HG02870 (cell line): ENCODE measurements around the gene ATAD3B.
"Not testable (repeated sequence)": the region's sequence is repeated elsewhere in the genome, so short reads cannot be mapped to it uniquely, and the experiment has no call there.

ENCODE experiments used
- ATAC-seq: cut with Tn5 transposase; IDR thresholded peaks from one replicate; pipeline ENCODE4 v1.9.1; 2021; ENCODE audit warnings: mild to moderate bottlenecking, moderate library complexity; ENCODE audit not compliant: unreplicated experiment

The ATAD3B gene

DNA sequence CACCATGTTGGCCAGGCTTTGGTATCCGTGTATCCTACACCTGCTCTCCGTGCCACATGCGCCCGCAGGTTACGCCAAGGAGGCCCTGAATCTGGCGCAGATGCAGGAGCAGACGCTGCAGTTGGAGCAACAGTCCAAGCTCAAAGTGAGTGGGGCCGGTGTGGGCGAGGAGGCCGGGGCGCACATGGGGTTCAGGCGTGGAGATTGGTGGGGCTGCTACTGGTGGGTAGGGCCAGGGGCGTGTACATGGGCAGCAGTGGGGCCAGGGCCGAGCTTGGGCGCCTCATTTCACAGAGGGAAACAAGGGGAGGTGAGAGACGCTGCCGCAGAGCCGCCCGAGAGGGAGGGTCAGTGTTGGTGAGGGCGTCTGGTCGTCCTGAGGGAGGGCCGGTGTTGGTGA, 5.6 kb downstream of the ATAD3B start:
- ATAC-seq = no peak

DNA sequence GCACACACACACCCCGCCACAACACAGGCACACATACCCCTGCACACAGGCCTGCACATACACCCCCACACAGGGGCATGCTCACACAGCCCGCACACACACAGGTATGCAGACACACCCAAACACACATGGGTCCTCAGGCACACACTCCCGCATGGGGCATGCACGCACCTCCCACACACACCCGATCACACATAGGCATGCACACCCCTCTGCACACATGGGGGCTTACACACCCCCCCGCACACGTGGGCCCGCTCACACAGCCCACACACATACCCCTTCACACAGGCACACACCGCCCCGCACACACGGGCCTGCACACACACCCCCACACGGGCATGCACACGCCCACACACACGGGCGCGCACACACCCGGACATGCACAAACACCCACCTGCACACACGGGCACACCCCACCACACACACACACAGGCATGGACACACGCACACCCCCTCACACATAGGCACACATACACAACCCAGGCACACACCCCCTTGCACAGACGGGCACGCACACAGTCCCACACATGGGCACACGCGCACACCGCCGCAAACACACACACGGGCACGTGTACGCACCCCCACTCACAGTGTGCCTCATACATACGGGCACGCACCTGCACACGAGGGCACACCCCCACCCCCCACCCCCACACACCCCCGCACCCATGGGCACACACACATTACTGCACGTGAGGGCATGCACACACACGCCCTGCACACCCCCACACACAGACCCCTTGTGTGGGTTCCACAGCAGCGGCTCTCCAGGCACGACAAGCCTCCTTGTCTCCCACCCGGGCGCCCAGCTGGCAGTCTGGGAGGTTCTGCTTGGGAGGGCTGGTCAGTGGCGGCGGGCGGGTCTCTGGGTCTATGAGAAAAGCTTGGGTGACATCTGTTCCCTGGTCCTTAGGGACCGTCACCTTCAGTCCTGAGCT, 8.3 kb downstream of the ATAD3B start:
- ATAC-seq = no peak

DNA sequence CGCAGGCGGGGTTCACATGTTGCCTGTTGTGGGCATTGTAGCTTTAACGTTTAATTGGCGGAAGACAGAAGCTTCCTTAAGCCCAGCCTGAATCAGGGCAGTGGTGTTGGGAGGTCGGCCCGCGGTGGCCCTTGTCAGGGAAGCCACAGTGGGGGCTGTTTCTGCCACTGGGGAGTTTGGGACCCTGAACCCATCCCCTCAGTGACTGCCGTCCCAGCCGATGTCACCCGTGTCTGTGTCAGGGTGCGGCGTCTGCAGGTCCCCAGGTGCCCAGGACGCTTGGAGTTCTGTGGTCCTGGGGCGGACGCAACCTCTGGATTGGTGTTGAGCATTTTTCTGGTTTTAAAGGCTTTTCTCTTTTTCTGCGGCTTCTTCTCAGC, 8.9 kb downstream of the ATAD3B start:
- not testable (repeated sequence) for ATAC-seq

DNA sequence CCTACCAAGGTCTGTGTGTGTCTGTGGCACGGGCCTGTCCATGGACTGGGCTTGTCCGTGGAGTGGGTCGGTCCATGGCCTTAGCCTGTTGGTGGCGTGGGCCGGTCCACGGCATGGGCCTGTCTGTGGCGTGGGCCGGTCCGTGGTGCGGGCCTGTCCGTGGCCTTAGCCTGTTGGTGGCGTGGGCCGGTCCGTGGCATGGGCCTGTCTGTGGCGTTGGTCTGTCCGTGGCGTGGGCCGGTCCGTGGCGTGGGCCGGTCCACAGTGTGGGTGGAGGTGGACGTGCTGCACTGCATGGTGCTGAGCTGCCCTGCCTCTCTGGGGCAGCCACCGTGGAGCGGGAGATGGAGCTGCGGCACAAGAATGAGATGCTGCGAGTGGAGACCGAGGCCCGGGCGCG, 10.2 kb downstream of the ATAD3B start:
- ATAC-seq = not testable (repeated sequence)

DNA sequence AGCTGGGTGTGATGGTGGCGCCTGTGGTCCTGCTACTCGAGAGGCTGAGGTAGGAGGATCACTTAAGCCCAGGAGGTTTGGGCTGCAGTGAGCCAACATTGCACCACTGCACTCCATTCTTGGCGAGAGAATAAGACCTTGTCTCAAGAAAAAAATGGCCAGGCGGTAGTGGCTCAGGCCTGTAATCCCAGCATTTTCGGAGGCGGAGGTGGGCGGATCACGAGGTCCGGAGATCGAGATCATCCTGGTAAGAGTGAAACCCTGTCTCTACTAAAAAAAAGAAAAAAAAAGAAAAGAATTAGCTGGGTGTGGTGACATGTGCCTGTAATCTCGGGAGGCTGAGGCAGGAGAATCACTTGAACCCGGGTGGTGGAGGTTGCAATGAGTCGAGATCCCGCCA, 11.3 kb downstream of the ATAD3B start:
- ATAC-seq = no peak

DNA sequence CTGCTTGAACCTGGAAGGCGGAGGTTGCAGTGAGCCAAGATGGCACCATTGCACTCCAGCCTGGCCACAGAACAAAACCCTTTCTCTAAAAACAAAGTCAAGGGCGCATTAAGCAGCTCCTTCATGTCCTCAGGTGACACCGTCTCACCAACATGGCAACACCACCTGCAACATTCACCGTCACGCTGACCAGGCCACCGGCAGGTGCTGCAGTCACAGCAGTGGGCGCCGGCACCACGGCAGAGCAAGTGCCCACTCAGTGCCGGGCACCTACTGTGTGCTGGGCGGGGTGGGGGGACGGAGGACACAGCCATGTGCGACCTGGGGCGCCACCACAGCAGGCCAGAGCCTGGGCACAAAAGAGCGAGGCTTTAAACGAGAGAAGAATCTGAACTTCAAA, 12.1 kb downstream of the ATAD3B start:
- ATAC-seq = no peak

DNA sequence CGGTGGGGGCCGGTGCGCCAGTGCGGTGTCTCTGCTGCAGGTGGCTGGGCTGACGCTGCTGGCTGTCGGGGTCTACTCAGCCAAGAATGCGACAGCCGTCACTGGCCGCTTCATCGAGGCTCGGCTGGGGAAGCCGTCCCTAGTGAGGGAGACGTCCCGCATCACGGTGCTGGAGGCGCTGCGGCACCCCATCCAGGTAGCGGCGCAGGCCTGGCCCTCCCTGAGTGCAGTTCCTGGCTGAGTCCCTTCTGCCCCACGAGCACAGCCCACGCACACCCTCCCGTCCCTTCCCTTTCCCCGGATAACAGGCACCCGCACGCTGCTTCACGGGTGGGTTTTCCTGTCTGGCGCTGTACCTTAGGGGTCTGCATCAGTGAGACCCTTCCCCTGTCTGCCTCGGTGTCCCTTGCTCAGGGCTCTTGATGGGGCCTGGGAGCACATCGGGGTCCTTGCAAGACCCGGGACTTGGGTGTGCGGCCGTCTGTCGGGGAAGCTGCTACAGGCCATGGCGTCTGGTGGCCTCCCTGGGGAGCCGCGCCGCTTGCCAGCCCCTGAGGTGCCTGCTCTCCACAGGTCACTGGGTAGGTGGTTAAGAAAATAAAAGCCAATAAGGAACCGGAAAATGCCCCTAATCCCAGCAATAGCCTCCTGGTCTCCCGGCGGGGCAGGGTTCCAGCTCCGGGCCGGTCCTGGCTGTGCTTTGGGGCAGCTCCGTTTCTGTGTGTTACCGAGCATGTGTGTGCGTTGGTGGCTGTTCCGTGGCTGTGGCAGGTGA, 13.6 kb downstream of the ATAD3B start:
- not testable (repeated sequence) for ATAC-seq

DNA sequence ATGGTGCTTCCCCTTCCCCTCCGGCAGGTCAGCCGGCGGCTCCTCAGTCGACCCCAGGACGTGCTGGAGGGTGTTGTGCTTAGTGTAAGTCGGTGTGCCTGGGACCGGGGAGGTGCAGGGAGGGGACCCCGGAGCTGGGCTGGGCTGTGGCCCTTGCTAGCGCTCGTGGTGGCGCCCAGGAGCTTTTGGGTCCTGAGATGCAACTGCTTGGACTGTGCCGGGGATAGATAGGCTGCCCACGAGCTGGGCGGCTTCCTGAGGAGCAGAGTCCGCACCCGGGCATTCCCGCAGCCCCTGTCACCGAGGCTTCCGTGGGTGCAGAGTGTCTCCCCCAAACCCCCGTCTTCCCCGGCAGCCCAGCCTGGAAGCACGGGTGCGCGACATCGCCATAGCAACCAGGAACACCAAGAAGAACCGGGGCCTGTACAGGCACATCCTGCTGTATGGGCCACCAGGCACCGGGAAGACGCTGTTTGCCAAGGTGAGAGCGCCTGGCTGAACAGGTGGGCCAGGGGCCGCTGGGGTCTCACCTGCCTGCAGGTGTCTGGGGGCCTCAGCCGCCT, 14.3 kb downstream of the ATAD3B start:
- ATAC-seq = not testable (repeated sequence)

DNA sequence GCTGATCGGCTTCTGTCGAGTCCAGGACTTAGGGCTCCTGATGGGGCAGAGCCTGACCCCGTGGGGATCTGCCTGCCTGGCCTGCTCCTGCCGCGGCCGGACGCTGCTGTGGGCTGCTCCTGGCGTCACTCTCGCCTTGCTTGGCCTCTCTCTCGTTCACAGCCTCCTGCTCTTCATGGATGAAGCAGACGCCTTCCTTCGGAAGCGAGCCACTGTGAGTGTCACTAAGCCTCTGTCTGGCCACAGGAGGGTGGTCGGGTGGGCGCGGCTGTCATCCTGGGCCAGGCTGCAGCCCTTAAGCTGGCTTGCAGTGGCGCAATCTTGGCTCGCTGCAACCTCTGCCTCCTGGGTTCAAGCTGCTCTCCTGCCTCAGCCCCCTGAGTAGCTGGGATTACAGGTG, 16.1 kb downstream of the ATAD3B start:
- ATAC-seq = no peak

DNA sequence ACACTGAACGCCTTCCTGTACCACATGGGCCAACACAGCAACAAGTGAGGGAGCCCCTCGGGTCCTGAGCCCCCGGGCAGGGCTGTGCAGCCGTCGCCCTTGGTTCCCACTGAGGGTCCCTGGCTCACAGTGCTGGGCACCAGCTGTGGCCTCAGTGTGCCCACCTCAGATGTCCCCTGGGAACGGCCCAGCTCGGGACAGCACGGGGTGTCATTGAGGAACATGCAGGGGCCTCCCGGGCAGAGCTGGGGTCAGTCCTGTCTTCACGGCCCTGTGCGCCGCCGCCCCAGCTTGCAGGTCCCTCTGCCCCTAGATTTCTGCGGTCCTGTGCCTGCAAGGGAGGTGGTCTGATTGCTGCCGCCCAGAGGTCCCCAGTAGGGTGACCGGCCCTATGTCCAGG, 17.7 kb downstream of the ATAD3B start:
- ATAC-seq = no peak

DNA sequence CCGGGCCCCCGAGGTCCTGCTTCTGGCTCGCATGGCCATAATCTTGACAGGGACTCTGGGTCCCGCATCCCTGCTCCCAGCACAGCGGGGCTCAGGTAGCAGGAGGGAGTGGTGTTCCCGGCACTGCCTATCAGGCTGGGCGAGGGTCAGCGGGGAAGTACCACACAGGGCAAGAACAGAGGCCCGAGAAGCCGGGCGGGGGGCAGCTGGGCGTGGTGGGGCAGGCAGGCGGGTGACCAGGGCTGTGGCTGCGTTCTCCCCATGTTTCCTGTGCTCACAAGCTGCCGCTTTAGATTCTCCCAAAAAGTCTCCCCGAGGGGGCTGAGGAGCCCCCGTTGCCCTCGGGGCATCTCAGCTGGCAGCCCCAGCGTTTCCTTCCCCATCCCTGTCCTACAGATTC, 18.3 kb downstream of the ATAD3B start:
- no peak for ATAC-seq

DNA sequence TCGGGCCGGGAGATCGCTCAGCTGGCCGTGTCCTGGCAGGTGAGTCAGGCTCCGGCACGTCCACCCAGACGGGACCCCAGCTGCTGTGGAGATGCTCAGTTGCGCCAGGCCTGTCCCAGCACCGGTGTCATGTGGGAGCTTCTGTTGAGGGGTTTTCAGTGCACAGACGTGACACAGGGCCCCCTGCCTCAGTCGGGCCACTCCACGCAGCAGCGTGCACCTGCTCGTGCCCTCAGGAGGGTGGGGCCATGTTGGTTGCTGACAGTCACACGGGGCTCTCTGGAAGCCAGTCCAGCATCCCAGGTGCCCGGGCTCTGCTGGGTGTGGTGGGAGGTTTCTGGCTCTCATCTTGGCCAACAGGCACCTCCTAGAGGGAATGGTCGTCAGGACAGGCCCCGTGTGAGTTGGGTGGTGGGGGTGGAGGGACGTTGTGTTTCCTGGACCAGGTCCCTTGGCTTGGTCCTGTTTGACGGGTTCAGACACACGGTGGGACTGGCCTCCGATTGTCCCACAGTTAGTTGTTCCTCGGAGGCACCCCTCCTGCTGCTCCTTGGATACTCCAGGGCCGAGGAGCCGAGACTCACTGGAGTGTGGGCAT, 19.2 kb downstream of the ATAD3B start:
- no peak for ATAC-seq

DNA sequence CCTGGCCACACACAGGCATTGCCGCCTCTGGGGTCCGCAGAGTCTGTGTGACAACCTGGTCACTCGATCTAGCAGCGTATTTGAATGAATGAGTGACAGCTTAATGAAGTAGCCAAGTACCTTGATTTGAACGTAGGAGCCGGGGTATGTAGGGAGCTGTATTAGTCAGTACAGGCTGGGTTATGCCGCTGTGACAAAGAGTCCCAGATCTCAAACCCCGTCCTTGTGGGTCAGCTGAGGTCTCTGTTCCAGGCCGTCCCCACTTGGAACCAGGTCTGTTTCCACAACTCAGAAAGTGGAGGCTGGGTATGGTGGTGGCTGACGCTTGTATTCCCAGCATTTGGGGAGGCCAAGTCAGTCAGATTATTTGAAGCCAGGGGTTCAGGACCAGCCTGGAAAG, 20.0 kb downstream of the ATAD3B start:
- ATAC-seq = no peak

DNA sequence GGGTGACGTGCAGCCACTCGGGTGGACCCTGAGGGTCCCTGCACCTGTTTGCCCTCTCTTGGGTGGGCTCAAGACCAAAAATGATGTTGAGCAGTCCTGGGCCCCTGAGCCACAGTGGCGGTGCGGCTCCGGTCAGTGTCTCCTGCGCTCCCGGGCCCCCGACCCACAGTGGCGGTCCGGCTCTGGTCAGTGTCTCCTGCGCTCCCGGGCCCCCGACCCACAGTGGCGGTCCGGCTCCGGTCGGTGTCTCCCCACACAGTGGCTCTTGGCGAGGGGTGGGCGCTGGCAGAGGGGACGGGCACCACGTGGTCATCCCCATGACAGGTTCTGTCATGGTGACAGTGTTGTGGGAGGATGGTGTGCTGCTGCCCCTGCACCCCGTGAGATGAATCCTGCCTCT, 22.7 kb downstream of the ATAD3B start:
- not testable (repeated sequence) for ATAC-seq

DNA sequence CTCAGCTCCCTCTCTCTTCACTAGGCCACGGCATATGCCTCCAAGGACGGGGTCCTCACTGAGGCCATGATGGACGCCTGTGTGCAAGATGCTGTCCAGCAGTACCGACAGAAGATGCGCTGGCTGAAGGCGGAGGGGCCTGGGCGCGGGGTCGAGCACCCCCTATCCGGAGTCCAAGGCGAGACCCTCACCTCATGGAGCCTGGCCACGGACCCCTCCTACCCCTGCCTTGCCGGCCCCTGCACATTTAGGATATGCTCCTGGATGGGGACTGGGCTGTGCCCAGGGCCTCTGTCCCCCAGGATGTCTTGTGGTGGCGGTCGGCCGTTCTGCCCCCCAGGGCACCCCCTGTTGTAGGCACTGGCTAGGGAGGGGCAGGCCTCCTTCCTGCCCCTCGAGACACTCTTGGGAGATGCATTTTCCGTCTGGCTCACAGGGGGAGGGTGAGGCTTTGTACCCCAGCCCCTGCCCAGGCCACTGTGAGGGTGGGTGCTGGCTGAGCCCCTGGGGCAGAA, 24.0 kb downstream of the ATAD3B start:
- ATAC-seq = not testable (repeated sequence)

DNA sequence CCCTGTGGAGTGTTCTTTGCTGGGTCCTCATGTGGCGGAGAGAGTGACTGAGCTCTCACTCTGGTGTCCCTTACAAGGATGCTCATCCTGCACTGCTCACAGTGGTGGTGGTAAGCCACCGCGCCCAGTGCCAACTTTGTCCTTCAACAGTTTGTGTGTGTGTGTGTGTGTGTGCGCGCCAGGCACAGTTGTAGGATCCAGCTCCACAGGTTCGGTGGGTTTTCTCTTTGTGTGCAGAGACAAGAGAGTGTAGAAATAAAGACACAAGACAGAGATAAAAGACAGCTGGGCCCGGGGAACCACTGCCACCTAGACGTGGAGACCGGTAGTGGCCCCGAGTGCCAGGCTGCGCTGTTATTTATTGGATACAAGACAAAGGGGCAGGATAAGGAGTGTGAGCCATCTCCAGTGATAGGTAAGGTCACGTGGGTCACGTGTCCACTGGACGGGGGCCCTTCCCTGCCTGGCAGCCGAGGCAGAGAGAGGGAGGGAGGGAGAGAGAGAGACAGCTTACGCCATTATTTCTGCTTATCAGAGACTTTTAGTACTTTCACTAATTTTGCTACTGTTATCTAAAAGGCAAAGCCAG, 33.3 kb downstream of the ATAD3B start:
- not testable (repeated sequence) for ATAC-seq

DNA sequence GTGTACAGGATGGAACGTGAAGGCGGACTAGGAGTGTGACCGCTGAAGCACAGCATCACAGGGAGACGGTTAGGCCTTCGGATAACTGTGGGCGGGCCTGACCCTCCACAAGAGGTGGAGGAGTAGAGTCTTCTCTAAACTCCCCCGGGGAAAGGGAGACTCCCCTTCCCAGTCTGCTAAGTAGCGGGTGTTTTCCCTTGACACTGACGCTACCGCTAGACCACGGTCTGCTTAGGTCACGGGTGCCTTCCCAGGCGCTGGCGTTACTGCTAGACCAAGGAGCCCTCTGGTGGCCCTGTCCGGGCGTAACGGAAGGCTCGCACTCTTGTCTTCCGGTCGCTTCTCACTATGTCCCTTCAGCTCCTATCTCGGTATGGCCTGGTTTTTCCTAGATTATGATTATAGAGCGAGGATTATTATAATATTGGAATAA, 33.8 kb downstream of the ATAD3B start:
- not testable (repeated sequence) for ATAC-seq

DNA sequence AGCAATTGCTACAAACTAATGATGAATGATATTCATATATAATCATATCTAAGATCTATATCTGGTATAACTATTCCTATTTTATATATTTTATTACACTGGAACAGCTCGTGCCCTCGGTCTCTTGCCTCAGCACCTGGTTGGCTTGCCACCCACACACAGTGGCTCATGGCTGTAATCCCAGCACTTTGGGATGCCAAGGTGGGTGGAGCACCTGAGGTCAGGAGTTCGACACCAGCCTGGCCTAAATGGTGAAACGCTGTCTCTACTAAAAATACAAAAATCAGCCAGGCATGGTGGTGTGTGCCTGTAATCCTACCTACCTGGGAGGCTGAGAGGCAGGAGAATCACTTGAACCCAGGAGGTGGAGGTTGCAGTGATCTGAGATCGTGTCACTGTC, 34.2 kb downstream of the ATAD3B start:
- not testable (repeated sequence) for ATAC-seq

DNA sequence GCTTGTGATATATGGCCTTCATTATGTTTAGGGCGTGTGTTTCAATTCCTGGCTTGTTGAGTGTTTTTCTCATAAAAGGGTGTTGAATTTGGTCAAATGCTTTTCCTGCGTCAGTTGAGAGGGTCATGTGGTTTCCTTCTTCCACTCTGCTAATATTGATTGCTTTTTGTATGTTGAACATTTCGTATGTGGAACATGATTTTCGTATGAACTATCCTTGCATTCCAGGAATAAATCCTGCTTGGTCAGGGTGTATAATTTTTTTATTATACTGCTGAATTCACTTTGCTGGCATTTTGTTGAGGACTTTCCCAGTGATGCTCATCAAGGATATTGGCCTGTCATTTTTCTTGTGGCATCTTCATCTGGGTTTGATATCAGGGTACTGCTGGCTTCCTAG, 35.7 kb downstream of the ATAD3B start:
- no peak for ATAC-seq

DNA sequence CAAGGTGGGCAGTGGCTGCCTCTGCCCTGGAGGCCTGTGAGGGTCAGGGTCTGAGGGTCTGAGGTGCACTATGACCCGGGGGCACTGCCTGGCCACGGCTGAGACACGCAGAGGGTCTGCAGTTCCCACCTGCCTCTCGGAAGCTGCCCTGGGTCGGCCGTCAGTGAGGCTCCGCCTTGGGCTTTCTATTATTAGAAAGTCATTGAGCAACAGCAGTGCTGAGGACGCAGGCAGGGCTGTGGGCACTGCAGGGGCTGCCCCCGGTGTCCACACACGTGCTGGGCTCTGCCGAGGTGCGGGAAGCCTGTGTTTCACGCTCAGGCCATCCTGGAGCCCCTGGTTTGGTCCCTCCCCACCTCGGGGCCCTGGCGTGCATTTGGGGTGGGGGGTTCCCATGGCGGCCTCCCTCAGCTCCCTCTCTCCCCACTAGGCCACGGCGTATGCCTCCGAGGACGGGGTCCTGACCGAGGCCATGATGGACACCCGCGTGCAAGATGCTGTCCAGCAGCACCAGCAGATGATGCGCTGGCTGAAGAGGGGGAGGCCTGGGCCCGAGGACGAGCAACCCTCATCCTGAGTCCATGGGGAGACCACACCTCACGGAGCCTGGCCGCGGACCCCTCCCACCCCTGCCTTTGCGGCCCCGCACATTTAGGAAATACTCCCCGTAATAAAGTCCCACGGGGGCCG, 37.4 kb downstream of the ATAD3B start:
- ATAC-seq = not testable (repeated sequence)
